Measurements from ENCODE around the gene MTCL1.

DNA sequence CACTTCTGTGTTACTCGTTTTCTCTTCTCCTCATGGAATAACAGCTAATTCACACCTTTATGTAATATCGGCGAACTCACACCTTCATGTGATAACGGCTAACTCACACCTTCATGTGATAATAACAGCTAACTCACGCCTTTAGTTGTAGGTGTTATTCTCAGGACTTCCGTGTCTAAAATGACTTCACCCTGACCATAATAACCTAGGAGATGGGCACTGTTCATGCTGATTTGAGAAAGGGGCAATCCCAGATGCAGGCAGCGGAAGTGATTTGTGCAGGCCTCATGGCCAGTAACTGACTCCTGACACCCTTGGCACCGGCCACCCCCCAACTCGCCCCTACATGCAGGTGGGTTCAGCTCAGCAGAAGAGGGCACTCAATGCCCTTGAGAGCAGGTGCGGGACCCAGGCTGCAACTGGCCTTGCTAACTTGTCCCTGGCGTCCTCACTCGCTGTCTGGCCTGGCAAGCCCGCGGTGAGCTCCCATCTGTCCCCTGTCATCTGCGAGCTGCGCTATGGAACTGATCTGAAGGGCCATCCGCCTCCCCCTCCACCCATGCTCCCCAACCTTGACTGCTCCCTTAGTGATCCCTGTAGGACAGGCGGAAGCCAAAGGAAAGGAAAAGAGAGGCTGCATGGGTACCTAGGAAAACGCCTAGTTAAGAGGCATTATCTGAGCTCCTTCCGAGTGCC, 42.6 kb upstream of the MTCL1 start:
- TF ChIP-seq, protein P1, sequence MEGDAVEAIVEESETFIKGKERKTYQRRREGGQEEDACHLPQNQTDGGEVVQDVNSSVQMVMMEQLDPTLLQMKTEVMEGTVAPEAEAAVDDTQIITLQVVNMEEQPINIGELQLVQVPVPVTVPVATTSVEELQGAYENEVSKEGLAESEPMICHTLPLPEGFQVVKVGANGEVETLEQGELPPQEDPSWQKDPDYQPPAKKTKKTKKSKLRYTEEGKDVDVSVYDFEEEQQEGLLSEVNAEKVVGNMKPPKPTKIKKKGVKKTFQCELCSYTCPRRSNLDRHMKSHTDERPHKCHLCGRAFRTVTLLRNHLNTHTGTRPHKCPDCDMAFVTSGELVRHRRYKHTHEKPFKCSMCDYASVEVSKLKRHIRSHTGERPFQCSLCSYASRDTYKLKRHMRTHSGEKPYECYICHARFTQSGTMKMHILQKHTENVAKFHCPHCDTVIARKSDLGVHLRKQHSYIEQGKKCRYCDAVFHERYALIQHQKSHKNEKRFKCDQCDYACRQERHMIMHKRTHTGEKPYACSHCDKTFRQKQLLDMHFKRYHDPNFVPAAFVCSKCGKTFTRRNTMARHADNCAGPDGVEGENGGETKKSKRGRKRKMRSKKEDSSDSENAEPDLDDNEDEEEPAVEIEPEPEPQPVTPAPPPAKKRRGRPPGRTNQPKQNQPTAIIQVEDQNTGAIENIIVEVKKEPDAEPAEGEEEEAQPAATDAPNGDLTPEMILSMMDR (IDR thresholded peaks at IDR 0.05): no peak
- TF ChIP-seq SIN3A (IDR thresholded peaks at IDR 0.05; ENCODE audit: borderline replicate concordance, insufficient read depth, low read depth, low read length) (no peak), POLR2AphosphoS5 (IDR thresholded peaks at IDR 0.05; ENCODE audit: low read depth, low read length) (no peak)
- TF ChIP-seq, protein P2, sequence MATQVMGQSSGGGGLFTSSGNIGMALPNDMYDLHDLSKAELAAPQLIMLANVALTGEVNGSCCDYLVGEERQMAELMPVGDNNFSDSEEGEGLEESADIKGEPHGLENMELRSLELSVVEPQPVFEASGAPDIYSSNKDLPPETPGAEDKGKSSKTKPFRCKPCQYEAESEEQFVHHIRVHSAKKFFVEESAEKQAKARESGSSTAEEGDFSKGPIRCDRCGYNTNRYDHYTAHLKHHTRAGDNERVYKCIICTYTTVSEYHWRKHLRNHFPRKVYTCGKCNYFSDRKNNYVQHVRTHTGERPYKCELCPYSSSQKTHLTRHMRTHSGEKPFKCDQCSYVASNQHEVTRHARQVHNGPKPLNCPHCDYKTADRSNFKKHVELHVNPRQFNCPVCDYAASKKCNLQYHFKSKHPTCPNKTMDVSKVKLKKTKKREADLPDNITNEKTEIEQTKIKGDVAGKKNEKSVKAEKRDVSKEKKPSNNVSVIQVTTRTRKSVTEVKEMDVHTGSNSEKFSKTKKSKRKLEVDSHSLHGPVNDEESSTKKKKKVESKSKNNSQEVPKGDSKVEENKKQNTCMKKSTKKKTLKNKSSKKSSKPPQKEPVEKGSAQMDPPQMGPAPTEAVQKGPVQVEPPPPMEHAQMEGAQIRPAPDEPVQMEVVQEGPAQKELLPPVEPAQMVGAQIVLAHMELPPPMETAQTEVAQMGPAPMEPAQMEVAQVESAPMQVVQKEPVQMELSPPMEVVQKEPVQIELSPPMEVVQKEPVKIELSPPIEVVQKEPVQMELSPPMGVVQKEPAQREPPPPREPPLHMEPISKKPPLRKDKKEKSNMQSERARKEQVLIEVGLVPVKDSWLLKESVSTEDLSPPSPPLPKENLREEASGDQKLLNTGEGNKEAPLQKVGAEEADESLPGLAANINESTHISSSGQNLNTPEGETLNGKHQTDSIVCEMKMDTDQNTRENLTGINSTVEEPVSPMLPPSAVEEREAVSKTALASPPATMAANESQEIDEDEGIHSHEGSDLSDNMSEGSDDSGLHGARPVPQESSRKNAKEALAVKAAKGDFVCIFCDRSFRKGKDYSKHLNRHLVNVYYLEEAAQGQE (IDR thresholded peaks at IDR 0.05; ENCODE audit: insufficient read depth in 1 of 2, low read depth in 2 of 2, low read length in 1 of 2): no peak
